Caco-2 (cell line): Measurements from ENCODE around the gene COPS9. TPM values are rescaled to one million over a fixed set of nuclear protein-coding genes. Genes with fewer than 3 reads are reported as not detected.
A peak's percentile ranks its signal among the peaks of the same experiment; 100 is the strongest.

ENCODE experiments used
- BruUV-seq: library from RNA; stranded (reverse); fragments of 400-500 nt; replicated peaks from 2 replicates; lab custom pipeline; 2021; lab: Mats Ljungman, UMichigan
- CTCF ChIA-PET: fragments of 300-600 bp; sonication (Branson Sonifier 250); formaldehyde crosslinking; loops from one replicate; lab custom pipeline; 2022; ENCODE audit warnings: antibody characterized with exemption; lab: Charles Lee
- POLR2A ChIA-PET: fragments of 300-600 bp; sonication (Branson Sonifier 250); formaldehyde crosslinking; loops from one replicate; lab custom pipeline; 2022; ENCODE audit warnings: antibody characterized with exemption; lab: Charles Lee
- DNase-seq, 2 experiments: peaks; one replicate each; pipeline versions ENCODE4 v3.0.0 to v3.0.0-alpha.2; 2020 to 2022
- H3K27me3 ChIP-seq: replicated peaks from 2 replicates; pipeline ENCODE4 v1.6.0; 2011; ENCODE audit warnings: low read length; ENCODE audit not compliant: control insufficient read depth, insufficient read depth
- H3K36me3 ChIP-seq: 2 replicates; pipeline ENCODE4 v1.5.1; 2011; ENCODE audit warnings: low read length; ENCODE audit not compliant: control insufficient read depth, insufficient read depth
- H3K4me1 ChIP-seq: fragments of 250-450 bp; sonication (Bioruptor Pico); 2 replicates; pipeline ENCODE4 v1.5.1; 2020; ENCODE audit warnings: mild to moderate bottlenecking
- H3K4me3 ChIP-seq: 2 replicates; pipeline ENCODE4 v1.5.1; 2011; ENCODE audit warnings: low read depth, mild to moderate bottlenecking, control low read depth, low read length
- H3K9me3 ChIP-seq: fragments of 250-450 bp; sonication (Bioruptor Pico); 2 replicates; pipeline ENCODE4 v1.5.1; 2020; ENCODE audit warnings: mild to moderate bottlenecking, moderate library complexity
- H3K27ac Mint-ChIP-seq: one replicate; pipeline ENCODE4 v1.8.0; 2022; ENCODE audit warnings: mixed read lengths; ENCODE audit not compliant: unreplicated experiment
- H3K27me3 Mint-ChIP-seq: one replicate; pipeline ENCODE4 v1.8.0; 2022; ENCODE audit warnings: mixed read lengths; ENCODE audit not compliant: insufficient read depth, unreplicated experiment
- H3K36me3 Mint-ChIP-seq: one replicate; pipeline ENCODE4 v1.8.0; 2022; ENCODE audit warnings: mild to moderate bottlenecking, mixed read lengths; ENCODE audit not compliant: insufficient read depth, unreplicated experiment
- H3K4me1 Mint-ChIP-seq: one replicate; pipeline ENCODE4 v1.8.0; 2022; ENCODE audit warnings: low read depth, mixed read lengths; ENCODE audit not compliant: unreplicated experiment
- H3K4me3 Mint-ChIP-seq: one replicate; pipeline ENCODE4 v1.8.0; 2022; ENCODE audit warnings: mild to moderate bottlenecking, moderate library complexity, mixed read lengths; ENCODE audit not compliant: unreplicated experiment
- H3K9me3 Mint-ChIP-seq: one replicate; pipeline ENCODE4 v1.8.0; 2022; ENCODE audit warnings: mixed read lengths; ENCODE audit not compliant: unreplicated experiment
- CTCF ChIP-seq, 2 experiments: fragments of 200-600 bp in 1 of 2; IDR thresholded peaks; 1 replicate in 1 of 2; 2 replicates in 1 of 2; pipeline versions ENCODE4 v1.5.1 to v1.8.0; 2011 to 2022; ENCODE audit warnings: antibody characterized with exemption in 1 of 2, control low read depth in 1 of 2, inconsistent platforms in 1 of 2, low read depth in 1 of 2, low read length in 1 of 2, mild to moderate bottlenecking in 1 of 2, moderate library complexity in 1 of 2; ENCODE audit not compliant: insufficient read depth in 1 of 2, severe bottlenecking in 1 of 2, unreplicated experiment in 1 of 2
- intact Hi-C: fragments of 100-400 bp; cut with micrococcal nuclease; formaldehyde crosslinking; loops from one replicate; pipeline ENCODE4 v1.10.0; 2022; ENCODE audit not compliant: unreplicated experiment
- total RNA-seq: library from RNA; stranded (reverse); gene quantifications from 2 replicates; pipeline ENCODE4 v1.2.3, GENCODE V29; 2022

COPS9 gene
- total RNA-seq, 1 experiment from 2014 or later = 86.3 TPM

- Mint-ChIP-seq H3K9me3 (no peaks in the 10 kb centered on the region), H3K27me3 (peaks cover 3% of the 10 kb centered on the region), H3K27ac (no peak overlapping the region), H3K4me3 (no peak overlapping the region), H3K4me1 (no peaks in the 10 kb centered on the region), H3K36me3 (peaks cover 5% of the 10 kb centered on the region)
- ChIA-PET POLR2A (no interaction called here), CTCF (interaction anchor here (0.6 to 1.8 kb wide), 3 partner anchors 11 to 81 kb away, joined by 3 to 4 read pairs (median 4); no protein-coding TSS in a partner anchor)
- Histone ChIP-seq H3K9me3 (no peaks in the 10 kb centered on the region), H3K36me3 (no peaks in the 10 kb centered on the region), H3K4me3 (no peak overlapping the region), H3K27me3 (no peaks in the 10 kb centered on the region; the same call in 1 of the 2 replicates), H3K4me1 (0 out of 2 replicates have a peak, but pooled peaks cover 4% of the 10 kb centered on the region)
- intact Hi-C loops = no loop called here
- no TSS peak for BruUV-seq
- no peak for DNase-seq
- TF ChIP-seq CTCF (IDR thresholded peaks at IDR 0.05; ENCODE audit: insufficient read depth in 1 of 2, low read depth in 1 of 2, low read length in 1 of 2, severe bottlenecking in 1 of 2, unreplicated experiment in 1 of 2) = no peak
Measured at GRCh38 chr2:240139666-240140393, 3.7 kb upstream of the COPS9 start.

- no peak for DNase-seq
- no TSS peak for BruUV-seq
- Mint-ChIP-seq H3K4me3 (no peak overlapping the region), H3K27me3 (peaks cover 3% of the 10 kb centered on the region), H3K36me3 (peaks cover 5% of the 10 kb centered on the region), H3K4me1 (no peaks in the 10 kb centered on the region), H3K27ac (no peak overlapping the region), H3K9me3 (no peaks in the 10 kb centered on the region)
- ChIA-PET POLR2A (no interaction called here), CTCF (interaction anchor here (1.8 kb wide), 1 partner anchor 78 kb away, joined by 4 read pairs; no protein-coding TSS in a partner anchor)
- no peak for TF ChIP-seq CTCF (IDR thresholded peaks at IDR 0.05; ENCODE audit: insufficient read depth in 1 of 2, low read depth in 1 of 2, low read length in 1 of 2, severe bottlenecking in 1 of 2, unreplicated experiment in 1 of 2)
- Histone ChIP-seq H3K27me3 (no peaks in the 10 kb centered on the region; the same call in 1 of the 2 replicates), H3K4me1 (0 out of 2 replicates have a peak, but pooled peaks cover 4% of the 10 kb centered on the region), H3K36me3 (no peaks in the 10 kb centered on the region), H3K9me3 (no peaks in the 10 kb centered on the region), H3K4me3 (no peak overlapping the region)
- intact Hi-C loops = no loop called here
Measured at GRCh38 chr2:240139011-240139441, 2.9 kb upstream of the COPS9 start.

- Histone ChIP-seq H3K4me1 (0 out of 2 replicates have a peak, but pooled peaks cover 4% of the 10 kb centered on the region), H3K4me3 (no peak overlapping the region), H3K27me3 (no peaks in the 10 kb centered on the region; the same call in 1 of the 2 replicates), H3K36me3 (no peaks in the 10 kb centered on the region; the same call in 1 of the 2 replicates), H3K9me3 (no peaks in the 10 kb centered on the region)
- POLR2A ChIA-PET = no interaction called here
- H3K4me1 Mint-ChIP-seq = no peaks in the 10 kb centered on the region
- H3K9me3 Mint-ChIP-seq = no peaks in the 10 kb centered on the region
- CTCF ChIA-PET = no interaction called here
- no peak overlapping the region for H3K27ac Mint-ChIP-seq
- H3K36me3 Mint-ChIP-seq = peaks cover 6% of the 10 kb centered on the region
- TF ChIP-seq CTCF (IDR thresholded peaks at IDR 0.05; ENCODE audit: insufficient read depth in 1 of 2, low read depth in 1 of 2, low read length in 1 of 2, severe bottlenecking in 1 of 2, unreplicated experiment in 1 of 2) = no peak
- DNase-seq = peak in 1 of 2 experiments; percentile 8
- intact Hi-C loops = no loop called here
- H3K27me3 Mint-ChIP-seq = peaks cover 3% of the 10 kb centered on the region
- no TSS peak for BruUV-seq
- H3K4me3 Mint-ChIP-seq = no peak overlapping the region
Measured at GRCh38 chr2:240138254-240138984, 2.3 kb upstream of the COPS9 start.
